Muscle layer of duodenum (tissue), 2 donors: ENCODE data around the gene RFX3.

Source experiments
- H3K27ac ChIP-seq: one replicate; pipeline ENCODE4 v1.7.0; 2013; ENCODE audit warnings: mild to moderate bottlenecking, low read length
- H3K27me3 ChIP-seq: one replicate; pipeline ENCODE4 v1.7.0; 2013; ENCODE audit warnings: low read depth, mild to moderate bottlenecking, control low read depth, low read length
- H3K36me3 ChIP-seq, 2 donors: one replicate each; pipeline ENCODE4 v1.7.0; 2013; ENCODE audit warnings: low read length in 2 of 2, control low read depth in 1 of 2, mild to moderate bottlenecking in 1 of 2; ENCODE audit not compliant: insufficient read depth in 2 of 2, control insufficient read depth in 1 of 2
- H3K4me1 ChIP-seq, 2 donors: one replicate each; pipeline ENCODE4 v1.7.0; 2013; ENCODE audit warnings: low read length in 2 of 2, mild to moderate bottlenecking in 2 of 2, control low read depth in 1 of 2, moderate library complexity in 1 of 2; ENCODE audit not compliant: insufficient read depth in 2 of 2, control insufficient read depth in 1 of 2
- H3K4me3 ChIP-seq, 2 donors: one replicate each; pipeline ENCODE4 v1.7.0; 2013; ENCODE audit warnings: low read length in 2 of 2, low read depth in 1 of 2, mild to moderate bottlenecking in 1 of 2
- H3K9me3 ChIP-seq, 2 donors: one replicate each; pipeline ENCODE4 v1.7.0; 2013; ENCODE audit warnings: low read length in 2 of 2, control low read depth in 1 of 2, mild to moderate bottlenecking in 1 of 2; ENCODE audit not compliant: control insufficient read depth in 1 of 2
- donor health status: healthy.

Gene RFX3

GRCh38 chr9:3525836-3526164, at the start of gene RFX3:
Gene RFX3 (minus strand): TSS chr9:3526001. CDS start chr9:3395588, 130,413 bp downstream.
- peak within 1 kb of the TSS; percentile 98 for H3K27ac ChIP-seq
- H3K9me3 ChIP-seq, result no peaks in the 10 kb centered on the region
- H3K36me3 ChIP-seq, result peaks cover 0 to 11% of the 10 kb centered on the region in 2 donors
- H3K4me1 ChIP-seq, result peaks cover 0 to 5% of the 10 kb centered on the region in 2 donors
- peak within 1 kb of the TSS; percentile 79 to 90 for H3K4me3 ChIP-seq
- H3K27me3 ChIP-seq, result no peaks in the 10 kb centered on the region

DNA sequence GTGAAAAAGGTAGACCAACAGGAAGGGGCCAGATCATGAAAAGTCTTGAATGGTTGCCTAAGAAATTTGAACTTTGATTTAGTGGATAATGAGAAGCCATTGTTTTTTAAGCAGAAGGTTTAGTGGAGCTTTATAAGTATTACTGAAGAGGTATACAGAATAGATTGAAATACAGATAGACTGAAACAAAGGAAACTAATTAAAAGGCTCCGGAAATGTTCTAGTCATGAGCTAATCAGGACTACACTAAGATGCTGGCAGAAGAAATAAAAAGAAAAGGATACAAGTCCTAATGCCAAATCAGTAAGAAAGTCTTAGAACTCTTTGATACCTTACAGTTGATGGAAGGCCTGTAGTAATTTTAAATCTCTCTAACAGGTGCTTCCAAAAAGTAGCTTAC, 45.7 kb upstream of the RFX3 start:
- Histone ChIP-seq H3K27ac (no peak overlapping the region), H3K9me3 (no peaks in the 10 kb centered on the region), H3K27me3 (no peaks in the 10 kb centered on the region), H3K36me3 (no peaks in the 10 kb centered on the region), H3K4me3 (no peak overlapping the region), H3K4me1 (no peaks in the 10 kb centered on the region)

DNA sequence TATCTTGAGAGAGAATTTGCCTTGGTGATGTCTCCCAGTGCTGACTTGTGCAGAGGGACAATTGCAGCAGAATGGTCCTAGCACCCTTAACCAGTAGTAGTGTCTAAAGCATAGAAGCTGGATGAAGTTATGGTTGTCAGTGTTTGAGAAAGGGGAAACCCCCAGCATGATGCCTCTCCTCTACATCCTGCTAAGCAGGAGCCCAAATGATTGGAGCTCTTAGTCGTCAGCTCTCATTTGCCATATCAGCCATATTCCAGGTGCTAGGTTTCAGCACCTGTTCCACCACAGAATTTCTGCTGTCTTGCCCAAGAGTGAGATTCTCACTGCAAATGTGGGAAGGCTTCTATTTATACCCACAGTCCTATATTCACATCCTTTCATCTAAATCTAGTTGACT, 43.7 kb upstream of the RFX3 start:
- Histone ChIP-seq H3K9me3 (no peaks in the 10 kb centered on the region), H3K27me3 (no peaks in the 10 kb centered on the region), H3K27ac (no peak overlapping the region), H3K4me1 (no peaks in the 10 kb centered on the region), H3K36me3 (no peaks in the 10 kb centered on the region), H3K4me3 (no peak overlapping the region)

- peaks cover 0 to 2% of the 10 kb centered on the region in 2 donors for H3K36me3 ChIP-seq
- H3K27ac ChIP-seq, result no peak overlapping the region
- no peaks in the 10 kb centered on the region for H3K9me3 ChIP-seq
- H3K4me1 ChIP-seq, result no peaks in the 10 kb centered on the region
- H3K4me3 ChIP-seq, result no peak overlapping the region
- H3K27me3 ChIP-seq, result no peaks in the 10 kb centered on the region
Measured at GRCh38 chr9:3567988-3568387, 42.2 kb upstream of the RFX3 start.

- Histone ChIP-seq H3K27me3 (no peaks in the 10 kb centered on the region), H3K27ac (no peak overlapping the region), H3K4me3 (no peak overlapping the region), H3K4me1 (no peaks in the 10 kb centered on the region), H3K36me3 (peaks cover 0 to 7% of the 10 kb centered on the region in 2 donors), H3K9me3 (no peaks in the 10 kb centered on the region)
Measured at GRCh38 chr9:3553076-3553765, 27.4 kb upstream of the RFX3 start.

GRCh38 chr9:3549225-3549624, 23.4 kb upstream of the RFX3 start:
- Histone ChIP-seq H3K27ac (no peak overlapping the region), H3K4me3 (no peak overlapping the region), H3K9me3 (no peaks in the 10 kb centered on the region), H3K27me3 (no peaks in the 10 kb centered on the region), H3K4me1 (no peaks in the 10 kb centered on the region), H3K36me3 (peaks cover 0 to 4% of the 10 kb centered on the region in 2 donors)

- no peak overlapping the region for H3K4me3 ChIP-seq
- no peaks in the 10 kb centered on the region for H3K9me3 ChIP-seq
- no peaks in the 10 kb centered on the region for H3K4me1 ChIP-seq
- no peaks in the 10 kb centered on the region for H3K27me3 ChIP-seq
- H3K36me3 ChIP-seq, result peaks cover 0 to 4% of the 10 kb centered on the region in 2 donors
- H3K27ac ChIP-seq, result no peak overlapping the region
Measured at GRCh38 chr9:3548648-3549047, 22.8 kb upstream of the RFX3 start.

DNA sequence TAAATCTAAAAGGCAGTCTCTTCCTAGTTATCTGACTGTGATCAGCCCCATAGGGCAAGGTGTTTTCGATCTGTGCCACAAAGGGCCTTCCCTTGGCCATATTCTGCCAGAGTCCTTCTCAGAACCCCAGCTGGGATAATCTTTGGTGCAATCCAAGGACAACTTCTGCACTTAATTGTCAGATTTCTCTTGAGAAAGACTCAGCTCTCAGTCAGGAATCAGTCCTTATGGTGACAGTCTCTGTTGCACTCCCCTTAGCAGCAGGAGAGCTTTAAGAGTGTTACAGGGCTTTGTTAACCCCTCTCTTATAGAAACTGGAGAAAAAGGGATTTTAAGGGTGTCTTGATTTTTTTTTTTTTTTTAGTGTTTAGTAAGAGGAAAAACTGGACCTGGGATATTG, 15.4 kb upstream of the RFX3 start:
- H3K4me1 ChIP-seq, result no peaks in the 10 kb centered on the region
- no peak overlapping the region for H3K27ac ChIP-seq

GRCh38 chr9:3534614-3535404, 9.0 kb upstream of the RFX3 start:
- Histone ChIP-seq H3K4me1 (no peaks in the 10 kb centered on the region), H3K36me3 (no peaks in the 10 kb centered on the region), H3K27me3 (no peaks in the 10 kb centered on the region)

More for the DNA sequence above, 15.4 kb upstream of the RFX3 start:
- Histone ChIP-seq H3K27me3 (no peaks in the 10 kb centered on the region), H3K36me3 (no peaks in the 10 kb centered on the region), H3K4me3 (no peak overlapping the region), H3K9me3 (no peaks in the 10 kb centered on the region)

DNA sequence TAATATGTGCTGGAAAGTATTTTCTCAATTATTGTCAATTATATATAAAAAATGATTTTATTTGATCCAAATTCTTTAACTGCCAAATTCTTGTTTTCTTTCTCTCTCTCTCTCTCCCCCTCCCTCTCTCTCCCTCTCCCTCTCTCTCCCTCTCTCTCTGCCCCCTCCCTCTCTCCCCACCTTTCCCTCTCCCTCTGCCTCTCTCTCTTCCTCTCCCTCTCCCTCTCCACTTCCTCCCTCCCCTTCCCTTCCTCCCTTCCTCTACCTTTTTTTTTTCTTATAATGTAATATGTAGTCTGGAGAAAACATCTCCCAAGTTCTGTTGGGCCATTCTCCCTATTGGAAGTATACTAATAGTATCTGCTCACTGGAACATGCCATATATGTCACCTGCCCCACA, 6.4 kb upstream of the RFX3 start:
- Histone ChIP-seq H3K27me3 (no peaks in the 10 kb centered on the region), H3K9me3 (no peaks in the 10 kb centered on the region), H3K36me3 (no peaks in the 10 kb centered on the region), H3K4me1 (peaks cover 0 to 5% of the 10 kb centered on the region in 2 donors), H3K4me3 (no peak overlapping the region), H3K27ac (no peak overlapping the region)

More at GRCh38 chr9:3534614-3535404, 9.0 kb upstream of the RFX3 start:
- Histone ChIP-seq H3K4me3 (no peak overlapping the region), H3K9me3 (no peaks in the 10 kb centered on the region), H3K27ac (no peak overlapping the region)

DNA sequence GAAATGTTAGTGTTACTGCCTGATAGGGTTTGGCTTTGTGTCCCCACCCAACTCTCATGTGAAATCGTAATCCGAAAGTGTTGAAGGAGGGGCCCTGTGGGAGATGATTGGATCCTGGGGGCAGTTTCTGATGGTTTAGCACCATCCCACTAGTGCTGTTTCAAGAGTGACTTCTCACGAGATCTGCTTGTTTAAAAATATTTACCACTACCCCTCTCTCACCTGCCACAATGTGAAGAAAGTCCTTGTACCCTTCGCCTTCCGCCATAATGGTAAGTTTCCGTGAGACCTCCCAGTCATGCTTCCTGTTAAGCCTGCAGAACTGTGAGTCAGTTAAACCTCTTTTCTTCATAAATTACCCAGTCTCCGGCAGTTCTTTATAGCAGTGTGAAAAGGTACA, 2.6 kb upstream of the RFX3 start:
- H3K36me3 ChIP-seq, result peaks cover 0 to 11% of the 10 kb centered on the region in 2 donors
- H3K27me3 ChIP-seq, result no peaks in the 10 kb centered on the region
- no peaks in the 10 kb centered on the region for H3K9me3 ChIP-seq
- H3K27ac ChIP-seq, result no peak overlapping the region
- no peak overlapping the region for H3K4me3 ChIP-seq
- H3K4me1 ChIP-seq, result peaks cover 0 to 5% of the 10 kb centered on the region in 2 donors
